ENCODE data around the gene RAF1.

GRCh38 chr3:12686096-12686495 lies 22.2 kb upstream of the RAF1 start:
- TF ChIP-seq NFE2L1 (tag; IDR thresholded peaks at IDR 0.05; ENCODE audit: borderline replicate concordance, low read depth), result no peak
- TF ChIP-seq EGR1 (conservative IDR thresholded peaks at IDR 0.05), result no peak
- TF ChIP-seq HDAC6 (IDR thresholded peaks at IDR 0.05; ENCODE audit: low read depth, low read length), result no peak
- TF ChIP-seq SOX6 (IDR thresholded peaks at IDR 0.05), result no peak
- TF ChIP-seq TBP (optimal IDR thresholded peaks at IDR 0.05; ENCODE audit: low read depth, low read length), result no peak
- no peak for TF ChIP-seq PHF20 (IDR thresholded peaks at IDR 0.05; ENCODE audit: partially characterized antibody)
- TF ChIP-seq CBFB (CRISPR knock-in tag; IDR thresholded peaks at IDR 0.05), result no peak

All from K562 (cell line).